T-helper 1 cell (primary cell): ENCODE measurements around the gene GRIN2A.

Experiments
- DNase-seq, 5 donors: peaks; one replicate each; pipeline ENCODE4 v3.0.0-alpha.2; 2012 to 2020

GRIN2A gene

DNA sequence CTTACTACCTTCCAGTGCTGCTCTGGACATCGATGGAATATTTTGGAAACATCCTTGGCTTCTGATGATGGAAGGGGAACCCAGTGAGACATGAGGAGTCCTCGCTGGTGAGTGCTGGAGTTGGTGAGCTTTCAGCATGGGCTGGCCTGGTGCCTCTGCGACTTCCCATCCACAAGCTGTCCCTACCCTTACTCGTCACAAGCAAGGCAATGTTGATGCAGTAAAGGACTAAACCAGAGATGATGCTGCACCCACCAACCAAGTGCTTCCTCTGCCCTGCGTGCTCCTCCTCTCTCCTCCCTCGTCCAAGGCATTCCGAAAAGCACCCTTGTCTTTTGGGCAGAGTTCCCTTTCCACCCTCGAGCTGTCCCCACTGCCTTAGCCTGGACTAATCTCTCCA, 154.7 kb downstream of the GRIN2A start:
- DNase-seq: no peak

DNA sequence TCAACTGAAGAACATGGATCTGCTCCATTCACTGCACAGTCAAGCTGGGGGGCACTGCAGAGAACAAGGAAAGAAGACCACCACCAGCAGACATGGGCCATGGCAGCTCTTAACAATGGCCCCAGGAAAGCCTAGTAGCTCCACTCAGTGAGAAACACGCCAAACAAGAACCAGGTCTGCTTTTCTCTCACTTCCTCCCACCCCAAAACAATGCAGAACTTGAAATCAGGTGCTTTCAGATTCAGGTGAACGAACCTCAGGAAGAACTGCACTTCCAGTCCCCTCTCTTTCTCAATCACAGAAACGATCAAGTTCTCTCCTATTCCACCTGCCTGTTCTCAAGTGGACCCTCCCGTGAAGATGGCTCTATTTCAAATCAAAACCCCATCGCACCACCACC, 155.6 kb downstream of the GRIN2A start:
- no peak for DNase-seq

GRCh38 chr16:10022098-10022497, 160.1 kb downstream of the GRIN2A start:
- no peak for DNase-seq

- DNase-seq: no peak
These were observed 161.4 kb downstream of the GRIN2A start for GRCh38 chr16:10020866-10021265.

- DNase-seq: no peak
These were observed 165.5 kb downstream of the GRIN2A start for GRCh38 chr16:10016752-10017151.

DNA sequence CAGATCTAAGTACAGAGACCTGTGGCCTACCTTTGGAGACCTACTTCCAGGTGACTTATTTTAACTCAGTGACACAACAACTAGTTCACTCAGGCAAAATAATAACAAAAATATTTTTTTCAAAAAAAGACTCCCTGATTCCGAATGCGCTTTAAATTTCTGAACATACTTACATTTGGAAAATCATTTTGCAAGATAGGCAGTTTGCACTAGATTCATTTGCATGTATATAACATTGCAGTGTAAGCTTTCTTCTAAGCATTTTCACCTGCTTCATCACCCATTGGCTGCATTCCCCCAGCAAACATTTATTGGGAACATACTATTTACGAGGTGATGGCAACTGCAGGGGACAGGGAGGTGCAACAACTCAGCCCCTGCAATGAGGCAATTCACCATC, 166.8 kb downstream of the GRIN2A start:
- DNase-seq: no peak

- no peak for DNase-seq
These were observed 168.5 kb downstream of the GRIN2A start for GRCh38 chr16:10013774-10014173.

DNA sequence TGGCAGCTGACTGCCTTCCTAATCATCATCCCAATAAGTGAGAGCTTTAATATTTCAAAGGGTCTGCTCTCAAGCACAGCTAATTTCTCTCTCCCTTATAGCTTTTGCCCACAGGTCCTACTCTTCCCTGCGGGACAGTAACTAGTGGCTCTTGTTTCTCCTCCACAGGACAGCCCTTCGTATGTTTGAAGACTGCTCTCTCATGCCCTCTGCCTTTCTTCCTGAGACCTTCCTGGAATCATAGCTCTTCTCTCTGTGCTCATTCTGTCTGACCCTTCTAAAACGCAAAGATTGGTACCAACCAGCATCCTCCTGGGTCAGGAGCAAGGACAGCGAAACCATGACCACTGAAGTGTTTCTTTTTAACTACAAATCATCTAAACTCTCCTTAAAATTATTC, 168.9 kb downstream of the GRIN2A start:
- no peak for DNase-seq

GRCh38 chr16:10009684-10010083, 172.5 kb downstream of the GRIN2A start:
- no peak for DNase-seq

- no peak for DNase-seq
These were observed 178.7 kb downstream of the GRIN2A start for GRCh38 chr16:10003486-10003885.

- DNase-seq: no peak
These were observed 180.9 kb downstream of the GRIN2A start for GRCh38 chr16:10001258-10001775.

DNA sequence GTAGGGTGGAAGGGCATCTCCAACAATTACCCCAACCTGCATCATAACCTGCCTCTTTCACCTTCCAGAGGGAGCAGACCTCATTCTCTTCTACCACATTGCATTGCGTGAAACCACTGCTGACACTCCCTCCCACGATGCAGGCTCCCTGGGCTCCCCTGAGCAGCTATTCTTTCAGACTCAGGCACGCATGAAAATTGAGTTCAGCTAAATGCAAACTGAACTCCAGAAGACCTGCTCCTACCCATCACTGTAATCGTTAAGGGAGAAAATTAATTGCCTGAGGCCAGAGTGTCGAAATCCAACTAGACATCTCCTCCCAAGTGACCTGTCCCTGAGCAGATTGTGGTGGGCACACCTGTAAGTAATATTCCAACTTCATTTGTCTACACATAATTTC, 186.0 kb downstream of the GRIN2A start:
- no peak for DNase-seq

GRCh38 chr16:9992441-9992840, 189.8 kb downstream of the GRIN2A start:
- DNase-seq: no peak

- no peak for DNase-seq
These were observed 201.2 kb downstream of the GRIN2A start for GRCh38 chr16:9980981-9981380.

- DNase-seq: no peak
These were observed 204.0 kb downstream of the GRIN2A start for GRCh38 chr16:9978160-9978725.

GRCh38 chr16:9977333-9977897, 204.8 kb downstream of the GRIN2A start:
- DNase-seq: no peak

GRCh38 chr16:9976601-9977000, 205.6 kb downstream of the GRIN2A start:
- DNase-seq: no peak

GRCh38 chr16:9971907-9972306, 210.3 kb downstream of the GRIN2A start:
- DNase-seq: no peak

DNA sequence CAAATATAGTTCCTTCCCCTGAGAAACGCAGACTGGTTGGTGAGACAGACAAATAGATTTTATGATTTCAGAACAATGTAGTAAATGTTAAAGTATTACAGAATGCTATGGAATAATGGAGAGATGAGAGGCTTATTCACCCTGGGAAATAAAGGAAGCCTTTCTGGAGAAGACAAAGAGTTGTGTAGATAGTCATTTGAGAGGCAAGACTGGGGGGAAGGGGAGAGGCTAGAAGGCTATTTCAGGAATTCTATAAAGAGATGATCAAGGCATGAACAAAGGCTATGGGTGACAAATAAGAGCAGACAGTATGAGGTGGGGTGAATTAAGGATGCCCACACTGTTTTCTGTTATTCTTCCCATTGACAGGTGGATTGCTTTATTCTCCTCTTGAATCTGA, 211.4 kb downstream of the GRIN2A start:
- no peak for DNase-seq

DNA sequence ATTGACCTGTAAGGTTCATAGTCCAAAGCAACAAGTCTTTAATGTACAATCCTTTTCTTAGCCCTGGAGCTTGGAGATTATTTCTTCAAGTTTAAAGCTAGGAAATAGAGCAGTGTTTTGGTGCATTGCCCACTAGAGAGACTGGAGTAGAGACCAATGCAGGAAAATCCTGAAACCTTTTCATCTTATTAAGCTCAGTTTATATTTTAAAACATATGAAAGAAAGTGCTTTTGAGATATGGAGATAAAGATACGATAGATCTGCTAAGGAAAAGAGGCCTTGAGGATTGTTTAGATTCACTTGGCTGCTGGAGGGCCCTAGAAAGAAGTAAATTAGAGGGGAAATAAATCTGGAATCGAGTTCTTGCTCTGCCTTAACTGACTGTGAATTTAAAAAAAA, 212.0 kb downstream of the GRIN2A start:
- DNase-seq: no peak

GRCh38 chr16:9969580-9969979, 212.6 kb downstream of the GRIN2A start:
- DNase-seq: no peak

DNA sequence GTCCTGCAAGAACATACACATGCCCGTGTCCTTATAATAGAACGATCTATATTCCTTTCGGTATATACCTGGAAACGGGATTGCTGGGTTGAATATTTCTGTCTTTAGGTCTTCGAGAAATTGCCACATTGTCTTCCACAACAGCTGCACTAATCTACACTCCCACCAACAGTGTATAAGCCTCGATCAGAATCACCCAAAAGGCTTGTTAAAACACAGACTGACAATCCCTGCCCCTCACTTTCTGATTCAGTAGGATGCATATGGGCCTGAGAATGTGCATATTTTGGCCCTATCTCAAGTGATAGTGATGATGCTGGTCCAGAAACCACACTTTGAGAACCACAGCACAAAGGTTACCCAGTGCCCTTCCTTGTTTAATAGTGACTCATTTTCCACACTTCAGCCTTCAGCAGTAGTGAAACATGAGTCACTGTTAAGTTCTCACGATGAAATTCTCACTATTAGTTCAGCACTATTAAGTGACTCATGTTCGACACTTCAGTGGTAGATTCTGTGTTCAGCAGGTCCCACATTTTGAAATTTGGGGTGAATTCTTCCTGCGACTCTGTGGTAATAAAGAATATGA, 215.6 kb downstream of the GRIN2A start:
- peak in 1 of 5 donors; percentile 4 for DNase-seq

- DNase-seq: no peak
These were observed 217.1 kb downstream of the GRIN2A start for GRCh38 chr16:9965079-9965478.

GRCh38 chr16:9964426-9964825, 217.8 kb downstream of the GRIN2A start:
- no peak for DNase-seq

DNA sequence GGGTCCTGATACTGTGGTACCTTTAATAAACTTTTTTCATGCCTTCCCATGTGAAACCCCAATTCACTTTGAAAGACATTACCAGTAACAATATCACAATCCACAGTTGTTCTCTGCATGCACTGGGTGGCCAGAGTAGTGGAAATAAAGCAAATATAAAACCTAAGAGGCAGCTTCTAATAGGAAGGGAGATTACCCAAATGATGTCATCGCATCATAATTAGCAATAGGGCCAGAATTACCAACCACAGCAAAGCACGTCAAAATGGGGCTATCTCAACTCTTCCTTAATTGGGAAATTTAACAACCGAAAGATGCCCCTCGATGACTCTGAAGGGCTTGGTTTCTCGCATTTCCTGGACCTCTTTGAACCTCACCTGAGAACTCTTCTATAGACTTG, 224.8 kb downstream of the GRIN2A start:
- DNase-seq: no peak
